ENCODE measurements around the gene CLCN7. TPM values are rescaled to one million over a fixed set of nuclear protein-coding genes. Genes with fewer than 3 reads are reported as not detected.
A peak's percentile ranks its signal among the peaks of the same experiment; 100 is the strongest.

CLCN7 gene
- total and polyA plus RNA-seq, 2 of the 13 experiments (the other 11 are each of a cell fraction or from before 2014, with no cell fraction given): 24.6 to 25.1 TPM

DNA sequence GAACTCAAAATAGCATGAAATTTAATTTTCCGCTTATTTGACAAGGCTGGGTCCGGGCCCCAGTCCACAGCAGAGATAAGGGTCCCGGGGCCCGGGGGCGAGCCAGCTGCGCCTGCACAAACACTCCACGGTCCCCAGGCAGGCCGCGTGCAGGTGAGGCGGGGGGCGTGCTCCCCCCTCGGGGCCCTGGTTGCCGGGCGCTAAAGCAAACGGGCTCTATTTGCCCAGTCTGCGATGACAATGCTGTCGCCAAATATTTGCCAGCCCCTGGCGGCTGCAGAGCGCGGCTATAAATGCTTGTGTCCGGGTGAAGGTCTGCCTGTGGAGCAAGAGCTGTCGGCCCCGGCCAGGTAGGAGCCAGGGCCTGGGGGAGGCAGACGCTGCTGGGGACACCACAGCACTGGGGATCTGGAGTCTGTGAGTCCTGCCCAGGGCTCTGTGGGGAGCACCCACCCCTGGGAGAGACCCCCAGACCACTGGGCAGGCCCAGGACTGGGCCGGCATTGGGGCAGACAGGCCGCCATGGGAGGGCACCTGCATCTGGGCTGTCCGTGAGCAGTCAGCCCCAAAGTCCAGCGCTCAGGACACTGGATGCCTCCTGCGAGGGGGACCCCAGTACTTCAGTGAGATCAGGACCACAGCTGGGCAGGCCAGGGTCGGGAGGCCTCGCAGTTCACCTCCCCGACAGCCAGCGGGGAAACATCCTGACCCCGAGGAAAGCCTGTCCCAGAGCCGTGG, 43.9 kb downstream of the CLCN7 start, which contains the start of gene PERCC1 (continued):
- TF ChIP-seq, protein P1, sequence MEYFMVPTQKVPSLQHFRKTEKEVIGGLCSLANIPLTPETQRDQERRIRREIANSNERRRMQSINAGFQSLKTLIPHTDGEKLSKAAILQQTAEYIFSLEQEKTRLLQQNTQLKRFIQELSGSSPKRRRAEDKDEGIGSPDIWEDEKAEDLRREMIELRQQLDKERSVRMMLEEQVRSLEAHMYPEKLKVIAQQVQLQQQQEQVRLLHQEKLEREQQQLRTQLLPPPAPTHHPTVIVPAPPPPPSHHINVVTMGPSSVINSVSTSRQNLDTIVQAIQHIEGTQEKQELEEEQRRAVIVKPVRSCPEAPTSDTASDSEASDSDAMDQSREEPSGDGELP (IDR thresholded peaks at IDR 0.05; ENCODE audit: borderline replicate concordance, low read depth): peak; percentile 64; the same call in 1 of the 2 replicates
- TF ChIP-seq GTF3A (CRISPR knock-in tag; conservative IDR thresholded peaks at IDR 0.05) (no peak), KDM2A (CRISPR knock-in tag; IDR thresholded peaks at IDR 0.05; ENCODE audit: borderline replicate concordance, low read depth) (peak; percentile 66), ELF4 (CRISPR knock-in tag; IDR thresholded peaks at IDR 0.05; ENCODE audit: borderline replicate concordance) (no peak), ZNF782 (CRISPR knock-in tag; IDR thresholded peaks at IDR 0.05; ENCODE audit: borderline replicate concordance) (no peak; the same call in 1 of the 2 replicates), ZFAT (CRISPR knock-in tag; conservative IDR thresholded peaks at IDR 0.05) (no peak), ZHX2 (IDR thresholded peaks at IDR 0.05; ENCODE audit: low read depth) (no peak), ZHX2 (CRISPR knock-in tag; IDR thresholded peaks at IDR 0.05; ENCODE audit: borderline replicate concordance) (no peak), MAF1 (CRISPR knock-in tag; IDR thresholded peaks at IDR 0.05; ENCODE audit: borderline replicate concordance) (no peak), MYC (CRISPR knock-in tag; IDR thresholded peaks at IDR 0.05; ENCODE audit: borderline replicate concordance) (peak; percentile 90), GATAD2A (CRISPR knock-in tag; IDR thresholded peaks at IDR 0.05) (peak; percentile 76), RXRA (CRISPR knock-in tag; IDR thresholded peaks at IDR 0.05) (peak; percentile 71; the same call in 1 of the 2 replicates), CC2D1A (CRISPR knock-in tag; IDR thresholded peaks at IDR 0.05) (no peak), ZNF431 (CRISPR knock-in tag; IDR thresholded peaks at IDR 0.05; ENCODE audit: borderline replicate concordance, low read depth) (0 out of 2 replicates have a peak, but pooled peaks have one; percentile 46), ZNF678 (CRISPR knock-in tag; IDR thresholded peaks at IDR 0.05) (no peak), XBP1 (CRISPR knock-in tag; IDR thresholded peaks at IDR 0.05) (no peak), IKZF1 (IDR thresholded peaks at IDR 0.05) (no peak), PAF1 (CRISPR knock-in tag; IDR thresholded peaks at IDR 0.05) (no peak), CREB1 (IDR thresholded peaks at IDR 0.05) (no peak), CREB1 (CRISPR knock-in tag; IDR thresholded peaks at IDR 0.05) (no peak), HIVEP1 (CRISPR knock-in tag; IDR thresholded peaks at IDR 0.05) (no peak), ZNF512 (CRISPR knock-in tag; IDR thresholded peaks at IDR 0.05) (no peak), ZNF180 (CRISPR knock-in tag; IDR thresholded peaks at IDR 0.05; ENCODE audit: borderline replicate concordance, low read depth) (no peak), ZBTB7B (CRISPR knock-in tag; IDR thresholded peaks at IDR 0.05) (peak; percentile 98)
